Activated T-helper 17 cell treated with anti-CD3 and anti-CD28 coated beads, Interleukin-2, amount 50 U/mL, for 72 hours (primary cell): Measurements from ENCODE around the gene KCTD16. TPM values are rescaled to one million over a fixed set of nuclear protein-coding genes. Genes with fewer than 3 reads are reported as not detected.

Source experiments
- ATAC-seq: fragments of 150-1000 bp; cut with Tn5 transposase; replicated peaks from 2 replicates; pipeline ENCODE4 v1.10.0; 2021; ENCODE audit warnings: mild to moderate bottlenecking, moderate library complexity
- H3K27ac Mint-ChIP-seq: one replicate; pipeline ENCODE4 v1.8.0; 2022; ENCODE audit warnings: mixed read lengths
- H3K27me3 Mint-ChIP-seq: one replicate; pipeline ENCODE4 v1.8.0; 2022; ENCODE audit warnings: mixed read lengths
- H3K36me3 Mint-ChIP-seq: one replicate; pipeline ENCODE4 v1.8.0; 2022; ENCODE audit warnings: low read depth, mild to moderate bottlenecking, mixed read lengths
- H3K4me1 Mint-ChIP-seq: one replicate; pipeline ENCODE4 v1.8.0; 2022; ENCODE audit warnings: mixed read lengths
- H3K4me3 Mint-ChIP-seq: one replicate; pipeline ENCODE4 v1.8.0; 2022; ENCODE audit warnings: mild to moderate bottlenecking, mixed read lengths
- H3K9me3 Mint-ChIP-seq: one replicate; pipeline ENCODE4 v1.8.0; 2022; ENCODE audit warnings: mixed read lengths
- total RNA-seq, 2 donors: library from RNA; stranded (reverse); gene quantifications; one replicate each; pipeline ENCODE4 v1.2.3, GENCODE V29; 2022

Gene KCTD16
- total RNA-seq, 2 donors from 2014 or later = 0.11 to 0.40 TPM

- H3K9me3 Mint-ChIP-seq = peaks cover 4% of the 10 kb centered on the region
- no peak overlapping the region for H3K4me3 Mint-ChIP-seq
- H3K4me1 Mint-ChIP-seq = no peaks in the 10 kb centered on the region
- no peak overlapping the region for H3K27ac Mint-ChIP-seq
- no peaks in the 10 kb centered on the region for H3K27me3 Mint-ChIP-seq
- H3K36me3 Mint-ChIP-seq = no peaks in the 10 kb centered on the region
- ATAC-seq = no peak
These were observed 251.5 kb downstream of the KCTD16 start for GRCh38 chr5:144422018-144422727.

GRCh38 chr5:144427866-144428265 lies 257.2 kb downstream of the KCTD16 start:
- no peaks in the 10 kb centered on the region for H3K4me1 Mint-ChIP-seq
- ATAC-seq = no peak
- H3K9me3 Mint-ChIP-seq = peaks cover 11% of the 10 kb centered on the region
- H3K4me3 Mint-ChIP-seq = no peak overlapping the region
- no peak overlapping the region for H3K27ac Mint-ChIP-seq
- H3K27me3 Mint-ChIP-seq = no peaks in the 10 kb centered on the region
- no peaks in the 10 kb centered on the region for H3K36me3 Mint-ChIP-seq

- ATAC-seq = no peak
- Mint-ChIP-seq H3K27me3 (no peaks in the 10 kb centered on the region), H3K4me3 (no peak overlapping the region), H3K27ac (no peak overlapping the region), H3K36me3 (no peaks in the 10 kb centered on the region), H3K9me3 (peaks cover 11% of the 10 kb centered on the region), H3K4me1 (no peaks in the 10 kb centered on the region)
These were observed 257.7 kb downstream of the KCTD16 start for GRCh38 chr5:144428326-144428725.

- Mint-ChIP-seq H3K4me3 (no peak overlapping the region), H3K27ac (no peak overlapping the region), H3K36me3 (no peaks in the 10 kb centered on the region), H3K4me1 (no peaks in the 10 kb centered on the region), H3K27me3 (no peaks in the 10 kb centered on the region), H3K9me3 (peaks cover 11% of the 10 kb centered on the region)
- ATAC-seq = no peak
These were observed 258.7 kb downstream of the KCTD16 start for GRCh38 chr5:144429405-144429804.

GRCh38 chr5:144429905-144430304 lies 259.2 kb downstream of the KCTD16 start:
- H3K9me3 Mint-ChIP-seq = peaks cover 11% of the 10 kb centered on the region
- H3K4me3 Mint-ChIP-seq = no peak overlapping the region
- ATAC-seq = no peak
- H3K36me3 Mint-ChIP-seq = no peaks in the 10 kb centered on the region
- H3K27me3 Mint-ChIP-seq = no peaks in the 10 kb centered on the region
- no peaks in the 10 kb centered on the region for H3K4me1 Mint-ChIP-seq
- H3K27ac Mint-ChIP-seq = no peak overlapping the region

- no peak for ATAC-seq
- Mint-ChIP-seq H3K9me3 (peaks cover 15% of the 10 kb centered on the region), H3K36me3 (no peaks in the 10 kb centered on the region), H3K27me3 (no peaks in the 10 kb centered on the region), H3K4me1 (no peaks in the 10 kb centered on the region), H3K27ac (no peak overlapping the region), H3K4me3 (no peak overlapping the region)
These were observed 262.6 kb downstream of the KCTD16 start for GRCh38 chr5:144433140-144433822.

GRCh38 chr5:144433893-144434292 lies 263.2 kb downstream of the KCTD16 start:
- Mint-ChIP-seq H3K9me3 (peaks cover 12% of the 10 kb centered on the region), H3K27ac (no peak overlapping the region), H3K36me3 (no peaks in the 10 kb centered on the region), H3K4me1 (no peaks in the 10 kb centered on the region), H3K4me3 (no peak overlapping the region), H3K27me3 (no peaks in the 10 kb centered on the region)
- ATAC-seq = no peak

- Mint-ChIP-seq H3K27me3 (no peaks in the 10 kb centered on the region), H3K9me3 (peaks cover 12% of the 10 kb centered on the region), H3K4me3 (no peak overlapping the region), H3K36me3 (no peaks in the 10 kb centered on the region), H3K27ac (no peak overlapping the region), H3K4me1 (no peaks in the 10 kb centered on the region)
- no peak for ATAC-seq
These were observed 265.3 kb downstream of the KCTD16 start for GRCh38 chr5:144436007-144436406.

- Mint-ChIP-seq H3K4me3 (no peak overlapping the region), H3K36me3 (no peaks in the 10 kb centered on the region), H3K4me1 (no peaks in the 10 kb centered on the region), H3K27ac (no peak overlapping the region), H3K27me3 (no peaks in the 10 kb centered on the region), H3K9me3 (peaks cover 17% of the 10 kb centered on the region)
- ATAC-seq = no peak
These were observed 267.6 kb downstream of the KCTD16 start for GRCh38 chr5:144438237-144438636.

GRCh38 chr5:144448457-144448856 lies 277.8 kb downstream of the KCTD16 start:
- H3K27me3 Mint-ChIP-seq = no peaks in the 10 kb centered on the region
- H3K4me3 Mint-ChIP-seq = no peak overlapping the region
- H3K9me3 Mint-ChIP-seq = peaks cover 8% of the 10 kb centered on the region
- H3K36me3 Mint-ChIP-seq = no peaks in the 10 kb centered on the region
- no peak overlapping the region for H3K27ac Mint-ChIP-seq
- H3K4me1 Mint-ChIP-seq = no peaks in the 10 kb centered on the region
- no peak for ATAC-seq

GRCh38 chr5:144451187-144451973 lies 280.7 kb downstream of the KCTD16 start:
- H3K4me1 Mint-ChIP-seq = no peaks in the 10 kb centered on the region
- ATAC-seq = no peak

GRCh38 chr5:144453753-144454152 lies 283.1 kb downstream of the KCTD16 start:
- no peak for ATAC-seq
- no peaks in the 10 kb centered on the region for H3K36me3 Mint-ChIP-seq
- no peak overlapping the region for H3K27ac Mint-ChIP-seq
- H3K27me3 Mint-ChIP-seq = no peaks in the 10 kb centered on the region
- H3K9me3 Mint-ChIP-seq = no peaks in the 10 kb centered on the region
- no peak overlapping the region for H3K4me3 Mint-ChIP-seq
- no peaks in the 10 kb centered on the region for H3K4me1 Mint-ChIP-seq

More at GRCh38 chr5:144451187-144451973, 280.7 kb downstream of the KCTD16 start:
- Mint-ChIP-seq H3K4me3 (no peak overlapping the region), H3K27me3 (no peaks in the 10 kb centered on the region), H3K9me3 (no peaks in the 10 kb centered on the region), H3K36me3 (no peaks in the 10 kb centered on the region), H3K27ac (no peak overlapping the region)

GRCh38 chr5:144457160-144457559 lies 286.5 kb downstream of the KCTD16 start:
- Mint-ChIP-seq H3K27me3 (no peaks in the 10 kb centered on the region), H3K36me3 (no peaks in the 10 kb centered on the region), H3K27ac (no peak overlapping the region), H3K4me1 (no peaks in the 10 kb centered on the region), H3K4me3 (no peak overlapping the region), H3K9me3 (peaks cover 15% of the 10 kb centered on the region)
- ATAC-seq = no peak

- H3K27ac Mint-ChIP-seq = no peak overlapping the region
- H3K9me3 Mint-ChIP-seq = peaks cover 16% of the 10 kb centered on the region
- no peak overlapping the region for H3K4me3 Mint-ChIP-seq
- H3K36me3 Mint-ChIP-seq = no peaks in the 10 kb centered on the region
- no peak for ATAC-seq
- H3K4me1 Mint-ChIP-seq = no peaks in the 10 kb centered on the region
- H3K27me3 Mint-ChIP-seq = no peaks in the 10 kb centered on the region
These were observed 287.5 kb downstream of the KCTD16 start for GRCh38 chr5:144458216-144458615.

- no peaks in the 10 kb centered on the region for H3K36me3 Mint-ChIP-seq
- no peak for ATAC-seq
- H3K27me3 Mint-ChIP-seq = no peaks in the 10 kb centered on the region
- no peaks in the 10 kb centered on the region for H3K4me1 Mint-ChIP-seq
- H3K4me3 Mint-ChIP-seq = no peak overlapping the region
- peaks cover 16% of the 10 kb centered on the region for H3K9me3 Mint-ChIP-seq
- no peak overlapping the region for H3K27ac Mint-ChIP-seq
These were observed 289.9 kb downstream of the KCTD16 start for GRCh38 chr5:144460600-144460999.
